Lung (tissue), 12 donors: ENCODE results near the gene CLK1. TPM values are rescaled to one million over a fixed set of nuclear protein-coding genes. Genes with fewer than 3 reads are reported as not detected.
"Not testable (repeated sequence)": the region's sequence is repeated elsewhere in the genome, so short reads cannot be mapped to it uniquely, and the experiment has no call there.

ENCODE experiments used
- ATAC-seq: fragments of 200-7000 bp; cut with Tn5 transposase; one replicate; pipeline ENCODE4 v1.9.1; 2020; ENCODE audit warnings: moderate number of reproducible peaks; ENCODE audit not compliant: insufficient read depth, low FRiP score
- DNase-seq, 3 donors: peaks; one replicate each; pipeline ENCODE4 v3.0.0-alpha.2; 2013 to 2017
- H3K27ac ChIP-seq, 2 donors: one replicate each; pipeline ENCODE4 v1.5.1; 2013; ENCODE audit warnings: mild to moderate bottlenecking in 2 of 2, moderate library complexity in 2 of 2, control low read depth in 1 of 2, inconsistent platforms in 1 of 2, low read depth in 1 of 2, low read length in 1 of 2
- H3K27me3 ChIP-seq, 3 donors: one replicate each; pipeline ENCODE4 v1.5.1; 2013; ENCODE audit warnings: low read length in 2 of 3; ENCODE audit not compliant: control insufficient read depth in 3 of 3, insufficient read depth in 3 of 3
- H3K36me3 ChIP-seq, 4 donors: one replicate each; pipeline ENCODE4 v1.5.1; 2013; ENCODE audit warnings: low read length in 4 of 4, mild to moderate bottlenecking in 1 of 4, moderate library complexity in 1 of 4; ENCODE audit not compliant: control insufficient read depth in 4 of 4, insufficient read depth in 4 of 4
- H3K4me1 ChIP-seq, 5 donors: one replicate each; pipeline ENCODE4 v1.5.1; 2013; ENCODE audit warnings: low read length in 5 of 5, mild to moderate bottlenecking in 2 of 5, moderate library complexity in 1 of 5; ENCODE audit not compliant: control insufficient read depth in 5 of 5, insufficient read depth in 5 of 5
- H3K4me3 ChIP-seq: one replicate; pipeline ENCODE4 v1.5.1; 2013; ENCODE audit warnings: mild to moderate bottlenecking, control low read depth, moderate library complexity
- H3K9ac ChIP-seq, 2 donors: one replicate each; pipeline ENCODE4 v1.5.1; 2013; ENCODE audit warnings: low read length in 2 of 2, control low read depth in 1 of 2; ENCODE audit not compliant: insufficient read depth in 1 of 2
- H3K9me3 ChIP-seq, 4 donors: one replicate each; pipeline ENCODE4 v1.5.1; 2013; ENCODE audit warnings: low read length in 3 of 4, mild to moderate bottlenecking in 1 of 4, moderate library complexity in 1 of 4; ENCODE audit not compliant: control insufficient read depth in 4 of 4, insufficient read depth in 3 of 4
- WGBS, 2 donors: extraction: QIAGEN DNeasy Blood & Tissue Kit; methylation state at CpG; one replicate each; pipeline ENCODE4 v1.1.7; 2013; 5-methylcytosine and 5-hydroxymethylcytosine counted together
- polyA plus RNA-seq, 2 donors: library from polyadenylated mRNA; stranded (reverse); fragments of 200-250 nt; gene quantifications; one replicate each; pipeline ENCODE4 v1.2.1, GENCODE V29; 2013
- total RNA-seq, 2 donors: library from RNA; depleted of rRNA in 1 of 2; stranded (reverse); fragments of >200 nt in 1 of 2; gene quantifications; one replicate each; pipeline ENCODE4 v1.2.1, GENCODE V29; 2014 to 2021
- TF ChIP-seq, protein P1 (sequence below): IDR thresholded peaks from 2 replicates; pipeline ENCODE4 v1.5.1; 2012; ENCODE audit warnings: mild to moderate bottlenecking; ENCODE audit errors: control extremely low read depth, extremely low read depth
- donor health status: control.
- donor health status: control.
- donor health status: Bipolar disorder and iron deficiency.
- donor health status: healthy.
- donor health status: DM: yes; HTN: yes; CAD: no.

CLK1 gene
- total and polyA plus RNA-seq, 4 donors = 69.1 to 528 (median 300) TPM

DNA sequence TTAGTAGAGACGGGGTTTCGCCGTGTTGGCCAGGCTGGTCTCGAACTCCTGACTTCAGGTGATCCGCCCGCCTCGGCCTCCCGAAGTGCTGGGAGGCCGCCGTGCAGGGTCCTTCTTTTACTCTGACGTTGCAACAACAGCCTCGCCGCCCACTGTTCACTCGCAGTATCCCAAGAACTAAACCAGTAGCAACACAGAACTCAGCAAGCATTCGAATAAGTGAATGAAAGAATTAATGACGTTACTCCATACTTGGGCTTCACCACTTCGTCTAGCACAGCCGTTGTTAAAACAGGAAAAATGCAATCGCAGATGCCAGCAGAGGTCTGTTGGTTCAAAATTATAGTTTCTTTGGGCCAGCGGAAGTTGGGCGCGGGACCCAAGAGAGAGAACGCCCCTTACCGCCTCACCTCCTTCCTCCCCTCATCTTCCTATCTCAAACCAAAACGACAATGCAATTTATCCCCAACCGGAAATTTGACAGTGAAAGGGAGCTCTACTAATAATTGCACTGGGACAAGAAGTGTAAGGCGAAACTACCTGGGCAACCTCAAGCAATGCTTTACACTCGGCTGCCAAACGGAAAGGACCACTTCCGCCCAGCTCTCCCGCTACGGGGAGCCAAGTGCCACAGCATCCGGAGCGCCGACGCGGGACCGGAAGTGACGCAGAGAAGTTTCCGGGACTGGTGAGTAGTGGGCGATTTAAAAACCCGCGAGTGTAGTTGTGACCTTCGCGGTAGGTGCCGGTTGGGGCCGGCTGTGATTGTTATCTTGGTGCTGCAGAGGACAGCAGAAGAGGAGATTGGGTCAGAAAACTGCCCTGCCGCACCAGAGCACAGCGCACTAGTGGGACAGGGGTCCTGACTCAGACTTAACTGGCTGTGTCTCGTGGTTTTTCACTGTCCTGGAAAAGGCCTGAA is 24.5 kb upstream of the CLK1 start, which contains the start of the genes NIF3L1 and PPIL3:
Gene NIF3L1, plus strand, starts transcription at position 668 of the 922 bp plus-strand sequence. CDS start 2,573 bp downstream, outside the sequence.
Gene PPIL3, minus strand, starts transcription at position 374 of the 922 bp plus-strand sequence. CDS start 1,462 bp downstream, outside the sequence.
- Histone ChIP-seq H3K4me1 (peaks cover 0 to 19% (median 0%) of the 10 kb centered on the region in 5 donors), H3K4me3 (peak within 1 kb of the TSS; percentile 57), H3K9ac (peak within 1 kb of the TSS; percentile 96), H3K27me3 (no peaks in the 10 kb centered on the region), H3K36me3 (peaks cover 4 to 12% (median 7%) of the 10 kb centered on the region in 4 donors), H3K9me3 (no peaks in the 10 kb centered on the region), H3K27ac (peak within 1 kb of the TSS; percentile 86 to 98)
- ATAC-seq (peak; percentile 94), DNase-seq (peak; percentile 98 to 99 (median 99))
- TF ChIP-seq, protein P1, sequence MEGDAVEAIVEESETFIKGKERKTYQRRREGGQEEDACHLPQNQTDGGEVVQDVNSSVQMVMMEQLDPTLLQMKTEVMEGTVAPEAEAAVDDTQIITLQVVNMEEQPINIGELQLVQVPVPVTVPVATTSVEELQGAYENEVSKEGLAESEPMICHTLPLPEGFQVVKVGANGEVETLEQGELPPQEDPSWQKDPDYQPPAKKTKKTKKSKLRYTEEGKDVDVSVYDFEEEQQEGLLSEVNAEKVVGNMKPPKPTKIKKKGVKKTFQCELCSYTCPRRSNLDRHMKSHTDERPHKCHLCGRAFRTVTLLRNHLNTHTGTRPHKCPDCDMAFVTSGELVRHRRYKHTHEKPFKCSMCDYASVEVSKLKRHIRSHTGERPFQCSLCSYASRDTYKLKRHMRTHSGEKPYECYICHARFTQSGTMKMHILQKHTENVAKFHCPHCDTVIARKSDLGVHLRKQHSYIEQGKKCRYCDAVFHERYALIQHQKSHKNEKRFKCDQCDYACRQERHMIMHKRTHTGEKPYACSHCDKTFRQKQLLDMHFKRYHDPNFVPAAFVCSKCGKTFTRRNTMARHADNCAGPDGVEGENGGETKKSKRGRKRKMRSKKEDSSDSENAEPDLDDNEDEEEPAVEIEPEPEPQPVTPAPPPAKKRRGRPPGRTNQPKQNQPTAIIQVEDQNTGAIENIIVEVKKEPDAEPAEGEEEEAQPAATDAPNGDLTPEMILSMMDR = no peak
- 0% methylated on average over 50 of the region's 50 CpGs for WGBS, 2 donors

DNA sequence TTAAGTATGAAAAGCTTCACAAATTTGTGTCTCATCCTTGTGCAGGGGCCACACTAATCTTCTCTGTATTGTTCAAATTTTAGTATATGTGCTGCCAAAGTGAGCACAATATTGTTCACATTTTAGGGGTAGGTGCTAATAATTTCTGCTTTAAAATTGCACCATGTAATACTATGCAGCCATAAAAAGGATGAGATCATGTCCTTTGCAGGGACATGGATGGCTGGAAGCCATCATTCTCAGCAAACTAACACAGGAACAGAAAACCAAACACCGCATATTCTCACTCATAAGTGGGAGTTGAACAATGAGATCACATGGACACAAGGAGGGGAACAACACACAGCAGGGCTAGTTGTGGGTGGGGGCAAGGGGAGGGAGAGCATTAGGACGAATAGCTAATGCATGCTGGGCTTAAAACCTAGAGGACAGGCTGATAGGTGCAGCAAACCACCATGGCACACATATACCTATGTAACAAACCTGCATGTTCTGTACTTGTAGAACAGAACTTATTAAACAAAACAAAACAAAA is 17.3 kb upstream of the CLK1 start:
- not testable (repeated sequence) for H3K9me3 ChIP-seq

DNA sequence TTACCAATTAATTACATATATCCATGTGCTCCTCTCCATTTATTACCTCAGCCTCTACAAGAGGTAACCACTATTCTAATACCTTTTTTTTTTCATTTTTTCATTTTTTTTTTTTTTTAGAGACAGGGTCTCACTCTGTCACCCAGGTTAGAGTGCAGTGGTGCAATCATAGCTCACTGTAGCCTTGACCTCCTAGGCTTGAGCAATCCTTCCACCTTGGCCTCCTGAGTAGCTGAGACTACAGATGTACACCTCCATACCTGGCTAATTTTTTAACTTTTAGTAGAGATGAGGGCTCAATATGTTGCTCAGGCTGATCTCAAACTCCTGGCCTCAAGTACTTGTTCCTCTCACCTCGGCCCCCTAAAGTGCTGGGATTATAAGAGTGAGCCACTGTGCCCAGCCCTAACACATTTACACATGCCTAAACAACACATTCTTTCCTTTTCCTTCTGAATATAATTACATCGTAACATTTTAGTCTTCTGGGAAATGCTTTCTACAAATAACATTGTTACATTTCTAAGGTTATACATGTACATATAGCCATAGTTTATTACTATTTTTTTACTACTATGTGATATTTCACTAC is 13.9 kb upstream of the CLK1 start:
- no peaks in the 10 kb centered on the region for H3K9me3 ChIP-seq
- WGBS, 2 donors = 93 to 94% methylated on average over 2 of the region's 2 CpGs
- H3K27ac ChIP-seq = no peak overlapping the region
- H3K4me1 ChIP-seq = peaks cover 0 to 5% (median 0%) of the 10 kb centered on the region in 5 donors
- no peak for DNase-seq
- H3K9ac ChIP-seq = no peak overlapping the region
- TF ChIP-seq, protein P1 = no peak
- no peak overlapping the region for H3K4me3 ChIP-seq
- no peak for ATAC-seq
- H3K36me3 ChIP-seq = peaks cover 16 to 52% (median 33%) of the 10 kb centered on the region in 4 donors
- H3K27me3 ChIP-seq = no peaks in the 10 kb centered on the region

More for the DNA sequence above, 17.3 kb upstream of the CLK1 start:
- not testable (repeated sequence) for H3K27me3 ChIP-seq, DNase-seq, H3K27ac ChIP-seq, H3K4me3 ChIP-seq, H3K4me1 ChIP-seq, ATAC-seq, H3K9ac ChIP-seq
- H3K36me3 ChIP-seq = peaks cover 18 to 49% (median 26%) of the 10 kb centered on the region in 4 donors
- 87 to 91% methylated on average over 2 of the region's 2 CpGs for WGBS, 2 donors

DNA sequence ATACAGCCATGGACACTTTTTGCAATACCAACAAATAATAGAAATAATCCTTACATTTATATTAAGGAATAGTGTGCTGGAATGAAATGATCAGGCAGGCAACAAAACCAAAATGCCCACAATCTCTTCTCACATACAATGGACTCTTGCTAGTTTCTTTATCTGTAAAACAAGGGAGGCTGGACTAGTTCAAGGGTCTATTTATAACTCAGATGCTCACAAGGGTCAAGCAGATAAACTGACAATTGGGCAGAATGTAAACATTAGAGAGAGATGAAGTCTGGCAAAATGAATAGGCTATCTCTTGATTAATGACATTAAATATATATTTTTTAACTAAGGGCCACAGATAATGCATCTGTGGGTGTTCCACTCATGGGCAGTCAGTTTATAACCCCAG is 13.0 kb upstream of the CLK1 start:
- Histone ChIP-seq H3K4me3 (no peak overlapping the region), H3K36me3 (peaks cover 19 to 48% (median 32%) of the 10 kb centered on the region in 4 donors), H3K27ac (no peak overlapping the region), H3K9me3 (no peaks in the 10 kb centered on the region), H3K4me1 (peaks cover 0 to 5% (median 0%) of the 10 kb centered on the region in 5 donors), H3K9ac (no peak overlapping the region), H3K27me3 (no peaks in the 10 kb centered on the region)
- TF ChIP-seq, protein P1 = no peak
- ATAC-seq (no peak), DNase-seq (no peak)
